ENCODE measurements around the gene PGM2.

DNA sequence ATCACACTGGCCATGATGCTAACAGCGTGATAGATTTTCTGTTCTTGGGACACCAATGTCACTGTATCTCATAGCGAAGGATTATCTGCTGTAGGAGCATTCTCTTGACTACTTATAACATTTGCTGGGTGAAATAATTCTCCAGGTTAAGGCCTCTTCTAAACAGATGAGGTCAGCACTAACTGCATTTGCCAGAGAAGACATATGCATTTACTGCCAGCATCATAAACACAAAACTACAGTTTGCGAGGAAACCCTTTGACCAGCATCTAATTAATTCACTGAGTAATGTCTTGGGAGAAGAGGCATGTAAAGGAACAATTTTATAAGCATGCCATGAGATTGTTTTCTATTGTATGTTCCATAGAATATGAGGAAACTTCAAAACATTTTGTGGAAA lies 78.3 kb downstream of the PGM2 start:
- TF ChIP-seq, protein P1, sequence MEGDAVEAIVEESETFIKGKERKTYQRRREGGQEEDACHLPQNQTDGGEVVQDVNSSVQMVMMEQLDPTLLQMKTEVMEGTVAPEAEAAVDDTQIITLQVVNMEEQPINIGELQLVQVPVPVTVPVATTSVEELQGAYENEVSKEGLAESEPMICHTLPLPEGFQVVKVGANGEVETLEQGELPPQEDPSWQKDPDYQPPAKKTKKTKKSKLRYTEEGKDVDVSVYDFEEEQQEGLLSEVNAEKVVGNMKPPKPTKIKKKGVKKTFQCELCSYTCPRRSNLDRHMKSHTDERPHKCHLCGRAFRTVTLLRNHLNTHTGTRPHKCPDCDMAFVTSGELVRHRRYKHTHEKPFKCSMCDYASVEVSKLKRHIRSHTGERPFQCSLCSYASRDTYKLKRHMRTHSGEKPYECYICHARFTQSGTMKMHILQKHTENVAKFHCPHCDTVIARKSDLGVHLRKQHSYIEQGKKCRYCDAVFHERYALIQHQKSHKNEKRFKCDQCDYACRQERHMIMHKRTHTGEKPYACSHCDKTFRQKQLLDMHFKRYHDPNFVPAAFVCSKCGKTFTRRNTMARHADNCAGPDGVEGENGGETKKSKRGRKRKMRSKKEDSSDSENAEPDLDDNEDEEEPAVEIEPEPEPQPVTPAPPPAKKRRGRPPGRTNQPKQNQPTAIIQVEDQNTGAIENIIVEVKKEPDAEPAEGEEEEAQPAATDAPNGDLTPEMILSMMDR (IDR thresholded peaks at IDR 0.05), result no peak
- TF ChIP-seq POLR2A (IDR thresholded peaks at IDR 0.05), result no peak
